ENCODE results near the gene CRAT. TPM values are rescaled to one million over a fixed set of nuclear protein-coding genes. Genes with fewer than 3 reads are reported as not detected.

Gene CRAT
- total and polyA plus RNA-seq, 4 experiments from 2014 or later, result 8.7 to 21.0 (median 11.8) TPM

GRCh38 chr9:129149442-129149841 is 38.8 kb upstream of the CRAT start:
- no peaks in the 10 kb centered on the region for H3K9me3 Mint-ChIP-seq
- Histone ChIP-seq H3K36me3 (ENCODE audit: insufficient read depth, low read length) (no peaks in the 10 kb centered on the region), H3K27me3 (ENCODE audit: insufficient read depth, low read length) (no peaks in the 10 kb centered on the region), H3K27ac (ENCODE audit: low read depth, low read length) (no peak overlapping the region), H3K4me3 (ENCODE audit: low read length in 2 of 2) (no peak overlapping the region), H3K4me1 (ENCODE audit: insufficient read depth, low read length) (no peaks in the 10 kb centered on the region), H3K9me3 (ENCODE audit: control insufficient read depth in 1 of 2, low read length in 2 of 2) (no peaks in the 10 kb centered on the region)
- H3K4me1 Mint-ChIP-seq, result peaks cover 0 to 1% (median 0%) of the 10 kb centered on the region in 4 donors
- no peak overlapping the region for H3K4me3 Mint-ChIP-seq
- DNase-seq, result no peak
- ChIA-PET POLR2A (ENCODE audit: partially characterized antibody) (interaction anchor here (0.8 kb wide), 1 partner anchor 9 kb away, joined by 3 read pairs; no protein-coding TSS in a partner anchor), CTCF (ENCODE audit: partially characterized antibody) (interaction anchor here (1.2 kb wide), 1 partner anchor 23 kb away, joined by 3 read pairs; no protein-coding TSS in a partner anchor)
- H3K27me3 Mint-ChIP-seq, result no peaks in the 10 kb centered on the region
- H3K27ac Mint-ChIP-seq, result peak overlapping the region in 2 of 7 donors; percentile 8 to 38
- H3K36me3 Mint-ChIP-seq, result peaks cover 0 to 27% of the 10 kb centered on the region in 2 donors
- intact Hi-C loops (cut with micrococcal nuclease), result no loop called here

- Histone ChIP-seq H3K27me3 (ENCODE audit: insufficient read depth, low read length) (no peaks in the 10 kb centered on the region), H3K4me1 (ENCODE audit: insufficient read depth, low read length) (no peaks in the 10 kb centered on the region), H3K4me3 (ENCODE audit: low read length in 2 of 2) (no peak overlapping the region), H3K27ac (ENCODE audit: low read depth, low read length) (no peak overlapping the region), H3K36me3 (ENCODE audit: insufficient read depth, low read length) (peaks cover 5% of the 10 kb centered on the region), H3K9me3 (ENCODE audit: control insufficient read depth in 1 of 2, low read length in 2 of 2) (no peaks in the 10 kb centered on the region)
- DNase-seq, result no peak
- H3K4me3 Mint-ChIP-seq, result no peak overlapping the region
- no peaks in the 10 kb centered on the region for H3K9me3 Mint-ChIP-seq
- peaks cover 0 to 1% (median 0%) of the 10 kb centered on the region in 4 donors for H3K4me1 Mint-ChIP-seq
- intact Hi-C loops (cut with micrococcal nuclease), result no loop called here
- CTCF ChIA-PET (ENCODE audit: partially characterized antibody), result interaction anchor here (1.2 kb wide), 1 partner anchor 24 kb away, joined by 3 read pairs; no protein-coding TSS in a partner anchor
- no peaks in the 10 kb centered on the region for H3K27me3 Mint-ChIP-seq
- H3K27ac Mint-ChIP-seq, result no peak overlapping the region
- H3K36me3 Mint-ChIP-seq, result peaks cover 5 to 32% of the 10 kb centered on the region in 2 donors
- POLR2A ChIA-PET (ENCODE audit: partially characterized antibody), result interaction anchor here (0.8 kb wide), 1 partner anchor 8 kb away, joined by 3 read pairs; no protein-coding TSS in a partner anchor
Measured at GRCh38 chr9:129148463-129149204, 38.0 kb upstream of the CRAT start.

GRCh38 chr9:129146441-129146941 is 35.9 kb upstream of the CRAT start:
- Histone ChIP-seq H3K9me3 (ENCODE audit: control insufficient read depth in 1 of 2, low read length in 2 of 2) (no peaks in the 10 kb centered on the region), H3K27me3 (ENCODE audit: insufficient read depth, low read length) (no peaks in the 10 kb centered on the region), H3K4me1 (ENCODE audit: insufficient read depth, low read length) (peaks cover 19% of the 10 kb centered on the region), H3K36me3 (ENCODE audit: insufficient read depth, low read length) (peaks cover 18% of the 10 kb centered on the region), H3K27ac (ENCODE audit: low read depth, low read length) (no peak overlapping the region), H3K4me3 (ENCODE audit: low read length in 2 of 2) (no peak overlapping the region)
- Mint-ChIP-seq H3K27me3 (no peaks in the 10 kb centered on the region), H3K36me3 (peaks cover 8 to 27% of the 10 kb centered on the region in 2 donors), H3K4me1 (peaks cover 5 to 16% (median 10%) of the 10 kb centered on the region in 4 donors), H3K27ac (peak overlapping the region in 1 of 7 donors; percentile 85), H3K4me3 (no peak overlapping the region), H3K9me3 (no peaks in the 10 kb centered on the region)
- CTCF ChIA-PET (ENCODE audit: partially characterized antibody), result interaction anchor here (1.2 to 6.3 kb wide), 4 partner anchors 11 to 477 kb away, joined by 3 to 127 read pairs (median 4); no protein-coding TSS in a partner anchor
- DNase-seq, result no peak
- intact Hi-C loops (cut with micrococcal nuclease), result no loop called here
- POLR2A ChIA-PET (ENCODE audit: partially characterized antibody), result no interaction called here

GRCh38 chr9:129145841-129146292 is 35.3 kb upstream of the CRAT start:
- Histone ChIP-seq H3K27me3 (ENCODE audit: insufficient read depth, low read length) (no peaks in the 10 kb centered on the region), H3K36me3 (ENCODE audit: insufficient read depth, low read length) (peaks cover 18% of the 10 kb centered on the region), H3K4me1 (ENCODE audit: insufficient read depth, low read length) (peaks cover 25% of the 10 kb centered on the region), H3K4me3 (ENCODE audit: low read length in 2 of 2) (no peak overlapping the region), H3K9me3 (ENCODE audit: control insufficient read depth in 1 of 2, low read length in 2 of 2) (no peaks in the 10 kb centered on the region), H3K27ac (ENCODE audit: low read depth, low read length) (no peak overlapping the region)
- peaks cover 8 to 23% of the 10 kb centered on the region in 2 donors for H3K36me3 Mint-ChIP-seq
- no peak overlapping the region for H3K4me3 Mint-ChIP-seq
- DNase-seq, result no peak
- no peak overlapping the region for H3K27ac Mint-ChIP-seq
- intact Hi-C loops (cut with micrococcal nuclease), result no loop called here
- POLR2A ChIA-PET (ENCODE audit: partially characterized antibody), result interaction anchor here (0.6 kb wide), 1 partner anchor 13 kb away, joined by 3 read pairs; no protein-coding TSS in a partner anchor
- H3K4me1 Mint-ChIP-seq, result peaks cover 8 to 21% (median 15%) of the 10 kb centered on the region in 4 donors
- H3K27me3 Mint-ChIP-seq, result no peaks in the 10 kb centered on the region
- CTCF ChIA-PET (ENCODE audit: partially characterized antibody), result interaction anchor here (1.2 to 6.3 kb wide), 4 partner anchors 12 to 478 kb away, joined by 3 to 127 read pairs (median 4); no protein-coding TSS in a partner anchor
- H3K9me3 Mint-ChIP-seq, result no peaks in the 10 kb centered on the region

- ChIA-PET CTCF (ENCODE audit: partially characterized antibody) (interaction anchor here (1.2 to 6.3 kb wide), 3 partner anchors 12 to 461 kb away, joined by 4 to 127 read pairs (median 12); no protein-coding TSS in a partner anchor), POLR2A (ENCODE audit: partially characterized antibody) (interaction anchor here (0.6 kb wide), 1 partner anchor 12 kb away, joined by 3 read pairs; no protein-coding TSS in a partner anchor)
- Mint-ChIP-seq H3K4me1 (peaks cover 8 to 24% (median 17%) of the 10 kb centered on the region in 4 donors), H3K36me3 (peaks cover 8 to 23% of the 10 kb centered on the region in 2 donors), H3K27me3 (no peaks in the 10 kb centered on the region), H3K4me3 (no peak overlapping the region), H3K9me3 (no peaks in the 10 kb centered on the region), H3K27ac (peak overlapping the region in 1 of 7 donors; percentile 24)
- H3K27ac ChIP-seq (ENCODE audit: low read depth, low read length), result no peak overlapping the region
- H3K27me3 ChIP-seq (ENCODE audit: insufficient read depth, low read length), result no peaks in the 10 kb centered on the region
- peaks cover 18% of the 10 kb centered on the region for H3K36me3 ChIP-seq (ENCODE audit: insufficient read depth, low read length)
- no peak overlapping the region for H3K4me3 ChIP-seq (ENCODE audit: low read length in 2 of 2)
- peaks cover 29% of the 10 kb centered on the region for H3K4me1 ChIP-seq (ENCODE audit: insufficient read depth, low read length)
- H3K9me3 ChIP-seq (ENCODE audit: control insufficient read depth in 1 of 2, low read length in 2 of 2), result no peaks in the 10 kb centered on the region
- intact Hi-C loops (cut with micrococcal nuclease), result no loop called here
- DNase-seq, result no peak
Measured at GRCh38 chr9:129145316-129145715, 34.7 kb upstream of the CRAT start.

- intact Hi-C loops (cut with micrococcal nuclease), result no loop called here
- no peak overlapping the region for H3K4me3 ChIP-seq (ENCODE audit: low read length in 2 of 2)
- no peaks in the 10 kb centered on the region for H3K27me3 ChIP-seq (ENCODE audit: insufficient read depth, low read length)
- peaks cover 8 to 20% of the 10 kb centered on the region in 2 donors for H3K36me3 Mint-ChIP-seq
- H3K4me3 Mint-ChIP-seq, result peak overlapping the region in 7 of 8 donors; percentile 17 to 73 (median 31)
- ChIA-PET POLR2A (ENCODE audit: partially characterized antibody) (interaction anchor here (1.1 to 6.0 kb wide), 7 partner anchors 9 to 482 kb away, joined by 3 to 85 read pairs (median 5); partner anchors contain the start of genes IER5L and NTMT1), CTCF (ENCODE audit: partially characterized antibody) (interaction anchor here (0.6 to 10.5 kb wide), 33 partner anchors 10 to 647 kb away, joined by 3 to 151 read pairs (median 4); partner anchors contain the start of genes C9orf50, IER5L and NTMT1)
- peaks cover 15 to 37% (median 29%) of the 10 kb centered on the region in 4 donors for H3K4me1 Mint-ChIP-seq
- H3K27ac ChIP-seq (ENCODE audit: low read depth, low read length), result no peak overlapping the region
- no peaks in the 10 kb centered on the region for H3K27me3 Mint-ChIP-seq
- H3K27ac Mint-ChIP-seq, result peak overlapping the region; percentile 57 to 91 (median 79)
- H3K9me3 Mint-ChIP-seq, result no peaks in the 10 kb centered on the region
- peaks cover 38% of the 10 kb centered on the region for H3K4me1 ChIP-seq (ENCODE audit: insufficient read depth, low read length)
- H3K9me3 ChIP-seq (ENCODE audit: control insufficient read depth in 1 of 2, low read length in 2 of 2), result no peaks in the 10 kb centered on the region
- DNase-seq, result peak; percentile 60 to 67 (median 64)
- H3K36me3 ChIP-seq (ENCODE audit: insufficient read depth, low read length), result peaks cover 18% of the 10 kb centered on the region
Measured at GRCh38 chr9:129143031-129143927, 32.7 kb upstream of the CRAT start.

Measured in CD4-positive, alpha-beta memory T cell (primary cell).